ENCODE measurements around the gene CHAF1B.

GRCh38 chr21:36388096-36388495 lies 2.9 kb downstream of the CHAF1B start:
- no peak for TF ChIP-seq NCOR1 (IDR thresholded peaks at IDR 0.05)
- TF ChIP-seq ZZZ3 (IDR thresholded peaks at IDR 0.05), result no peak
- TF ChIP-seq BRCA1 (IDR thresholded peaks at IDR 0.05), result no peak
- TF ChIP-seq BRCA1 (CRISPR knock-in tag; IDR thresholded peaks at IDR 0.05), result no peak
- no peak for TF ChIP-seq POLR2A (conservative IDR thresholded peaks at IDR 0.05)
- TF ChIP-seq ZNF609 (CRISPR knock-in tag; IDR thresholded peaks at IDR 0.05; ENCODE audit: borderline replicate concordance), result no peak
- no peak for TF ChIP-seq FOXJ3 (CRISPR knock-in tag; IDR thresholded peaks at IDR 0.05)
- no peak for TF ChIP-seq POLR2AphosphoS5 (IDR thresholded peaks at IDR 0.05; ENCODE audit: control insufficient read depth, insufficient read depth, low read depth, low read length)
- no peak for TF ChIP-seq ARNT (IDR thresholded peaks at IDR 0.05)
